K562 (cell line): ENCODE measurements around the gene MYLK4. TPM values are rescaled to one million over a fixed set of nuclear protein-coding genes. Genes with fewer than 3 reads are reported as not detected.
A peak's percentile ranks its signal among the peaks of the same experiment; 100 is the strongest.

Experiments
- ATAC-seq: fragments of 200-7000 bp; cut with Tn5 transposase; 3 replicates; pipeline ENCODE4 v1.9.1; 2020; ENCODE audit warnings: moderate library complexity
- BruUV-seq: library from RNA; stranded (reverse); fragments of 400-500 nt; replicated peaks from 2 replicates; lab custom pipeline; 2021; lab: Mats Ljungman, UMichigan
- CTCF ChIA-PET: fragments of 300-600 bp; formaldehyde crosslinking; extraction: SDS; loops from one replicate; lab custom pipeline; 2021; ENCODE audit warnings: low intra/inter-chr PET ratio; lab: Yijun Ruan, JAX
- POLR2A ChIA-PET: fragments of 300-600, 350-650 bp; sonication (Branson Sonifier 250); formaldehyde crosslinking; extraction: SDS; loops from one replicate; lab custom pipeline; 2021; ENCODE audit warnings: antibody characterized with exemption, inconsistent platforms; lab: Yijun Ruan, JAX
- DNase-seq, 4 experiments: peaks; one replicate each; pipeline versions ENCODE4 v3.0.0 to v3.0.0-alpha.2; 2011 to 2018; ENCODE audit warnings: low spot score in 3 of 4, mixed read lengths in 3 of 4; ENCODE audit errors: extremely low read depth in 1 of 4
- FAIRE-seq: peaks from 2 replicates; lab custom pipeline; 2011; peaks lifted over from hg19 to GRCh38; lab: Jason Lieb, UNC
- H2AFZ ChIP-seq: 2 replicates; pipeline ENCODE4 v1.6.0; 2011; ENCODE audit warnings: low read depth, low read length, control low read depth, inconsistent platforms
- H3K27ac ChIP-seq: fragments of 200-600 bp; 3 replicates; pipeline ENCODE4 v1.8.0; 2011; ENCODE audit warnings: low read depth, mild to moderate bottlenecking, control low read depth, inconsistent platforms, low read length, moderate library complexity, mixed read lengths; ENCODE audit errors: extremely low read depth
- H3K27me3 ChIP-seq, 2 experiments: fragments of 300-600 bp in 1 of 2; 2 replicates in 1 of 2; 3 replicates in 1 of 2; pipeline versions ENCODE4 v1.6.0 to v1.8.0; 2011; ENCODE audit warnings: inconsistent platforms in 2 of 2, low read length in 2 of 2, mild to moderate bottlenecking in 1 of 2, mixed read lengths in 1 of 2, moderate library complexity in 1 of 2; ENCODE audit not compliant: control insufficient read depth in 2 of 2, insufficient read depth in 2 of 2
- H3K36me3 ChIP-seq: fragments of 300-600 bp; 3 replicates; pipeline ENCODE4 v1.8.0; 2011; ENCODE audit warnings: mild to moderate bottlenecking, low read length, inconsistent platforms; ENCODE audit not compliant: control insufficient read depth, insufficient read depth
- H3K4me1 ChIP-seq, 2 experiments: fragments of 200-600 bp in 1 of 2; replicated peaks in 1 of 2; 2 replicates in 1 of 2; 3 replicates in 1 of 2; pipeline versions ENCODE4 v1.5.1 to v1.8.0; 2011; ENCODE audit warnings: inconsistent platforms in 2 of 2, low read length in 2 of 2, mild to moderate bottlenecking in 1 of 2, mixed read lengths in 1 of 2, moderate library complexity in 1 of 2; ENCODE audit not compliant: control insufficient read depth in 2 of 2, insufficient read depth in 2 of 2
- H3K4me2 ChIP-seq: 2 replicates; pipeline ENCODE4 v1.6.1; 2011; ENCODE audit warnings: low read length, control low read depth, inconsistent platforms, mixed read lengths; ENCODE audit not compliant: insufficient read depth
- H3K4me3 ChIP-seq: fragments of 200-600 bp; sonication (generic), shearing (Covaris generic); 2 replicates; pipeline ENCODE4 v1.5.1; 2016; ENCODE audit warnings: control low read depth, inconsistent platforms
- H3K79me2 ChIP-seq: fragments of 200-600 bp; 3 replicates; pipeline ENCODE4 v1.8.0; 2011; ENCODE audit warnings: low read length, inconsistent platforms; ENCODE audit not compliant: control insufficient read depth, insufficient read depth
- H3K9ac ChIP-seq, 2 experiments: 2 replicates each; pipeline versions ENCODE4 v1.6.0 to v1.6.1; 2011; ENCODE audit warnings: low read depth in 2 of 2, low read length in 2 of 2, control low read depth in 1 of 2, inconsistent platforms in 1 of 2, mild to moderate bottlenecking in 1 of 2, mixed read lengths in 1 of 2; ENCODE audit not compliant: insufficient read depth in 1 of 2
- H3K9me1 ChIP-seq: one replicate; pipeline ENCODE4 v1.6.0; 2011; ENCODE audit warnings: inconsistent platforms, mild to moderate bottlenecking, low read length, moderate library complexity; ENCODE audit not compliant: control insufficient read depth, insufficient read depth
- H3K9me3 ChIP-seq: replicated peaks from 2 replicates; pipeline ENCODE4 v1.5.1; 2011; ENCODE audit warnings: low read depth, low read length, inconsistent platforms; ENCODE audit not compliant: control insufficient read depth, insufficient read depth
- H4K20me1 ChIP-seq: replicated peaks from 2 replicates; pipeline ENCODE4 v1.6.1; 2011; ENCODE audit warnings: low read length, inconsistent platforms, mixed read lengths; ENCODE audit not compliant: control insufficient read depth, insufficient read depth
- C11orf30 ChIP-seq: fragments of 450-650 bp; IDR thresholded peaks from 2 replicates; pipeline ENCODE4 v1.6.1; 2016; ENCODE audit warnings: low read depth, mild to moderate bottlenecking
- LEF1 ChIP-seq: fragments of 450-650 bp; IDR thresholded peaks from 2 replicates; pipeline ENCODE4 v1.6.1; 2016; ENCODE audit warnings: mild to moderate bottlenecking
- MAFF ChIP-seq: IDR thresholded peaks from 2 replicates; pipeline ENCODE4 v1.6.1; 2012; ENCODE audit warnings: low read length, improper control_type of control experiment
- MAFK ChIP-seq: IDR thresholded peaks from 2 replicates; pipeline ENCODE4 v1.6.1; 2011; ENCODE audit warnings: low read length, improper control_type of control experiment
- ZNF444 ChIP-seq: fragments of 250-450 bp; sonication (Bioruptor Pico); IDR thresholded peaks from 2 replicates; pipeline ENCODE4 v1.4.0; 2020; ENCODE audit warnings: mild to moderate bottlenecking, moderate library complexity
- WGBS: fragments of 100-300 bp; shearing (Covaris generic); methylation state at CpG from one replicate; pipeline ENCODE4 v1.1.6; 2016; ENCODE audit warnings: low coverage, mixed read lengths; ENCODE audit not compliant: insufficient coverage; ENCODE audit errors: missing lambda C conversion rate; 5-methylcytosine and 5-hydroxymethylcytosine counted together
- in situ Hi-C: fragments of 300-500 bp; cut with MboI; formaldehyde crosslinking; loops from 4 replicates; pipeline ENCODE4 v1.15.0; 2018; ENCODE audit warnings: inconsistent platforms, mixed read lengths
- intact Hi-C: fragments of 100-400 bp; cut with micrococcal nuclease; formaldehyde crosslinking; loops from 2 replicates; pipeline ENCODE4 v1.14.2; 2022
- polyA plus RNA-seq, 8 experiments: library from polyadenylated mRNA; depleted of rRNA in 4 of 8; stranded (reverse) in 5 of 8; unstranded in 3 of 8; fragments of >200 nt; fragmentation: Nextera tagmentation in 2 of 8; fragmentation: Illumina TruSeq in 1 of 8; extraction: Ambion mirVana in 2 of 8; extraction: Trizol in 1 of 8; gene quantifications; 2 replicates each; pipeline versions ENCODE4 v1.2.1 to v1.2.3, GENCODE V29; 2011 to 2014; ENCODE audit warnings: inconsistent platforms in 1 of 8, missing spikeins in 1 of 8
- total RNA-seq, 7 experiments: library from RNA; depleted of rRNA in 6 of 7; stranded (reverse); fragments of >200 nt in 6 of 7; fragmentation: Illumina TruSeq in 2 of 7; extraction: Trizol in 2 of 7; gene quantifications; 2 replicates each; pipeline versions ENCODE4 v1.2.1 to v1.2.3, GENCODE V29; 2011 to 2021; ENCODE audit warnings: low replicate concordance in 1 of 7

MYLK4 gene
- total and polyA plus RNA-seq, 9 of the 15 experiments (the other 6 are each of a cell fraction or from before 2014, with no cell fraction given), result 0.01 to 0.15 (median 0.06) TPM

DNA sequence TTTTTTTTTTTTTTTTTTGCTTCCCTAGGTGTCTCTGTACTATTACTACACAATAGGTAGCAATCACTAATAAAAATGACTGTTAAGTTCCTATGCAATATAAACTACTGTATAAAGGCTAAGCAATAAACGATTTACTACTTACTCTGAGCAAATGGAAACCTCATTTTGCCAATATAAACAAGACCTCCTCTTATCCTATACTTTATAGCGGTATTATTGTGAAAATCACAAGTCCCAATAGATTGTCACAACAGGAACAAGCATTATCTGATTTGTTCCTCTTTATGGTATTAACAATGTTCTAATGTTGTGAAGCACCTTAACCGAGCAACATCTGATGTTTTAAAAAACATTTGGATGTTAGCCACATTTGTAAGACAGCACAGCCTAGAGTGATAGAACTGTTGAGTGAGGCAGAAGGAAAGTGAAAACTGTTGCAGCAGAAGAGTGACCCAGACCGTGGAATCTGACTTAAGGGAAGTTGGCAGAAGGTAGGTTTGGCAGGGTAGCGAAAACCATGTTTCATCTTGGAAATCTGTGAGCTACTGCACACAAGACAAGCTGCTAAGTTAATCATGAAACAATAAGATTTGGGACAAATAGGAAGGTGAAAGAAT is 94.2 kb downstream of the MYLK4 start:
- 1% methylated on average over 5 of the region's 5 CpGs for WGBS
- H3K4me3 ChIP-seq, result no peak overlapping the region
- H2AFZ ChIP-seq, result no peak overlapping the region
- POLR2A ChIA-PET, result no interaction called here
- BruUV-seq, result no TSS peak
- intact Hi-C loops, result no loop called here
- no peak for FAIRE-seq
- CTCF ChIA-PET, result no interaction called here
- no peak overlapping the region for H3K9ac ChIP-seq
- peaks cover 7 to 16% of the 10 kb centered on the region in 2 experiments; a peak in 4 of 5 replicates for H3K27me3 ChIP-seq
- no peak overlapping the region for H3K27ac ChIP-seq
- no peaks in the 10 kb centered on the region for H4K20me1 ChIP-seq
- ATAC-seq, result no peak
- H3K9me1 ChIP-seq, result no peaks in the 10 kb centered on the region
- in situ Hi-C loops, result no loop called here
- H3K36me3 ChIP-seq, result no peaks in the 10 kb centered on the region
- no peaks in the 10 kb centered on the region for H3K4me1 ChIP-seq
- H3K79me2 ChIP-seq, result no peaks in the 10 kb centered on the region
- H3K4me2 ChIP-seq, result no peak overlapping the region
- DNase-seq, result no peak
- TF ChIP-seq ZNF444, result no peak
- no peaks in the 10 kb centered on the region for H3K9me3 ChIP-seq

DNA sequence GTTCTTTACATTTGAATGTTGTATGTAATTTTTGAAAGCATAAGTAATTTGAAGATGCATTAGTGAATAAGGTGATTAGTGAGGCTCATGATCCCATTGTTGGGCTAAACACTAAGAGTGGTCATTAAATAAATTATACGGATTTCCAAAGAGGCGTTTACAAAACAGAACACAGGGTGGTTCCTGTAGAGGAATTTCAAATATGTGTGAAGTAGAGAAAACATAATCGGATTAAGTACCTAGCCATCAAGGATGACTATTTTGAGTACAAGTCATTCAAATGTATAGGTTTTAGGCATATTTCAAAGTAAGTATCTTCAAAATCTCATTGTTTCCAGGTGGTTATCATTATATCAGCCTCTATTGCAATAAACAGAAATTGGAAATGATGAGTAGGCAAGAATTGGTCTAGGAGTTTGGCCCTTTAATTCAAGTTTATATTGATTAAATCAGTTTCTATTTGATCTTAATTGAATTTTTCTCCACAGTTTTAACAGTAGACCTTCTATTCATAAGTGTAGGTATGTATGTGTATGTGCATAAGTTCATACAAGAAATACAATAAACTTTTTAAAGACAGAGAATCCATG is 94.8 kb downstream of the MYLK4 start:
- Histone ChIP-seq H3K27ac (no peak overlapping the region), H3K4me1 (no peaks in the 10 kb centered on the region), H3K27me3 (peaks cover 7 to 11% of the 10 kb centered on the region in 2 experiments; a peak in 2 of 5 replicates), H3K9me3 (no peaks in the 10 kb centered on the region), H3K79me2 (no peaks in the 10 kb centered on the region), H3K9me1 (no peaks in the 10 kb centered on the region), H3K4me2 (no peak overlapping the region), H3K4me3 (no peak overlapping the region), H4K20me1 (no peaks in the 10 kb centered on the region), H3K36me3 (no peaks in the 10 kb centered on the region), H2AFZ (no peak overlapping the region), H3K9ac (no peak overlapping the region)
- BruUV-seq, result no TSS peak
- ChIA-PET POLR2A (no interaction called here), CTCF (no interaction called here)
- TF ChIP-seq MAFK, result peak; percentile 56
- TF ChIP-seq MAFF, result peak; percentile 43
- TF ChIP-seq C11orf30, result peak; percentile 56; the same call in 1 of the 2 replicates
- TF ChIP-seq LEF1, result no peak
- WGBS, result 2% methylated on average over 3 of the region's 3 CpGs
- in situ Hi-C loops (no loop called here), intact Hi-C loops (no loop called here)
- ATAC-seq (no peak), FAIRE-seq (no peak), DNase-seq (no peak)
